Transverse colon (tissue), 4 donors: ENCODE data around the gene KLHDC3.

Source experiments
- CTCF ChIP-seq, 5 experiments: fragments of 200-600 bp in 3 of 5; fragments of 450-650 bp in 2 of 5; sonication (generic) in 3 of 5; IDR thresholded peaks; 1 replicate in 2 of 5; 2 replicates in 3 of 5; pipeline ENCODE4 v1.5.1; 2016 to 2017; ENCODE audit warnings: antibody characterized with exemption in 5 of 5, inconsistent platforms in 3 of 5, mild to moderate bottlenecking in 2 of 5, moderate library complexity in 1 of 5
- EP300 ChIP-seq: sonication (generic); formaldehyde crosslinking; IDR thresholded peaks from one replicate; pipeline ENCODE4 v1.6.1; 2017; ENCODE audit warnings: antibody characterized with exemption, low read depth
- POLR2A ChIP-seq: fragments of 450-650 bp; IDR thresholded peaks from one replicate; pipeline ENCODE4 v1.6.1; 2016; ENCODE audit warnings: antibody characterized with exemption, mild to moderate bottlenecking, moderate library complexity
- POLR2AphosphoS5 ChIP-seq, 3 donors: sonication (generic); formaldehyde crosslinking; IDR thresholded peaks; one replicate each; pipeline ENCODE4 v1.6.1; 2016; ENCODE audit warnings: antibody characterized with exemption in 3 of 3

GRCh38 chr6:43035495-43036194, 21.6 kb downstream of the KLHDC3 start:
- TF ChIP-seq CTCF (IDR thresholded peaks at IDR 0.05) (no peak), POLR2AphosphoS5 (IDR thresholded peaks at IDR 0.05) (no peak), POLR2A (no peak), EP300 (no peak)
